ENCODE measurements around the gene ADAMTS3. TPM values are rescaled to one million over a fixed set of nuclear protein-coding genes. Genes with fewer than 3 reads are reported as not detected.

ADAMTS3 gene
- total and polyA plus RNA-seq, 2 donors (not counting 1 experiment from before 2014, with no cell fraction given): not detected

- Mint-ChIP-seq H3K9me3 (ENCODE audit: insufficient read depth) (peaks cover 8% of the 10 kb centered on the region), H3K4me3 (no peak overlapping the region), H3K27me3 (no peaks in the 10 kb centered on the region), H3K27ac (no peak overlapping the region), H3K4me1 (no peaks in the 10 kb centered on the region)
- Histone ChIP-seq H3K9me3 (ENCODE audit: control extremely low read depth in 1 of 3, control insufficient read depth in 2 of 3, insufficient read depth in 1 of 3, low read length in 2 of 3) (peaks cover 0 to 2% (median 1%) of the 10 kb centered on the region in 3 donors), H4K20me1 (ENCODE audit: control insufficient read depth, insufficient read depth, low read length, poor library complexity, severe bottlenecking) (no peaks in the 10 kb centered on the region), H3K27ac (ENCODE audit: low read length in 2 of 2) (no peak overlapping the region), H3K4me1 (ENCODE audit: control insufficient read depth in 2 of 2, insufficient read depth in 2 of 2, low read length in 2 of 2) (no peaks in the 10 kb centered on the region), H3K4me2 (replicated peaks; ENCODE audit: low read depth, low read length, poor library complexity, severe bottlenecking) (no peak overlapping the region), H3K36me3 (replicated peaks in 1 of 2; ENCODE audit: control extremely low read depth in 1 of 2, control insufficient read depth in 1 of 2, extremely low read depth in 1 of 2, insufficient read depth in 2 of 2, low read length in 1 of 2) (no peaks in the 10 kb centered on the region), H3K79me2 (ENCODE audit: control insufficient read depth, insufficient read depth, low read length) (no peaks in the 10 kb centered on the region), H3K4me3 (ENCODE audit: control extremely low read depth in 1 of 5, extremely low read depth in 1 of 5, insufficient read depth in 1 of 5, low read depth in 2 of 5, low read length in 4 of 5) (no peak overlapping the region), H2AFZ (ENCODE audit: insufficient read depth, low read depth, low read length, poor library complexity, severe bottlenecking) (no peak overlapping the region), H3K27me3 (replicated peaks in 1 of 4; ENCODE audit: control extremely low read depth in 1 of 4, control insufficient read depth in 3 of 4, insufficient read depth in 4 of 4, low read length in 3 of 4) (no peaks in the 10 kb centered on the region), H3K9ac (ENCODE audit: low read length) (no peak overlapping the region)
- ChIA-PET POLR2A (no interaction called here), CTCF (no interaction called here)
- no peak for TF ChIP-seq CTCF (IDR thresholded peaks at IDR 0.05)
- ATAC-seq (ENCODE audit: low read depth) (no peak), DNase-seq (no peak)
- intact Hi-C loops (cut with micrococcal nuclease): no loop called here
- 100% methylated on average over 1 of the region's 1 CpG for WGBS (ENCODE audit: insufficient coverage)
Observed at GRCh38 chr4:72275381-72275780, 293.6 kb downstream of the ADAMTS3 start.

GRCh38 chr4:72274251-72274650, 294.8 kb downstream of the ADAMTS3 start:
- Histone ChIP-seq H3K4me2 (replicated peaks; ENCODE audit: low read depth, low read length, poor library complexity, severe bottlenecking) (no peak overlapping the region), H3K9ac (ENCODE audit: low read length) (no peak overlapping the region), H3K27ac (ENCODE audit: low read length in 2 of 2) (no peak overlapping the region), H3K27me3 (replicated peaks in 1 of 4; ENCODE audit: control extremely low read depth in 1 of 4, control insufficient read depth in 3 of 4, insufficient read depth in 4 of 4, low read length in 3 of 4) (no peaks in the 10 kb centered on the region), H2AFZ (ENCODE audit: insufficient read depth, low read depth, low read length, poor library complexity, severe bottlenecking) (no peak overlapping the region), H3K36me3 (replicated peaks in 1 of 2; ENCODE audit: control extremely low read depth in 1 of 2, control insufficient read depth in 1 of 2, extremely low read depth in 1 of 2, insufficient read depth in 2 of 2, low read length in 1 of 2) (no peaks in the 10 kb centered on the region), H4K20me1 (ENCODE audit: control insufficient read depth, insufficient read depth, low read length, poor library complexity, severe bottlenecking) (no peaks in the 10 kb centered on the region), H3K4me1 (ENCODE audit: control insufficient read depth in 2 of 2, insufficient read depth in 2 of 2, low read length in 2 of 2) (no peaks in the 10 kb centered on the region), H3K79me2 (ENCODE audit: control insufficient read depth, insufficient read depth, low read length) (no peaks in the 10 kb centered on the region), H3K9me3 (ENCODE audit: control extremely low read depth in 1 of 3, control insufficient read depth in 2 of 3, insufficient read depth in 1 of 3, low read length in 2 of 3) (peaks cover 0 to 2% (median 1%) of the 10 kb centered on the region in 3 donors), H3K4me3 (ENCODE audit: control extremely low read depth in 1 of 5, extremely low read depth in 1 of 5, insufficient read depth in 1 of 5, low read depth in 2 of 5, low read length in 4 of 5) (no peak overlapping the region)
- H3K4me1 Mint-ChIP-seq: no peaks in the 10 kb centered on the region
- H3K4me3 Mint-ChIP-seq: no peak overlapping the region
- ATAC-seq (ENCODE audit: low read depth) (no peak), DNase-seq (no peak)
- WGBS (ENCODE audit: insufficient coverage): no CpG with 5 or more reads among the region's 3 CpGs
- no peak overlapping the region for H3K27ac Mint-ChIP-seq
- no peaks in the 10 kb centered on the region for H3K27me3 Mint-ChIP-seq
- peaks cover 8% of the 10 kb centered on the region for H3K9me3 Mint-ChIP-seq (ENCODE audit: insufficient read depth)
- no peak for TF ChIP-seq EZH2 (IDR thresholded peaks at IDR 0.05; ENCODE audit: borderline replicate concordance, insufficient read depth, low read depth, low read length, poor library complexity, severe bottlenecking)
- ChIA-PET POLR2A (no interaction called here), CTCF (no interaction called here)
- intact Hi-C loops (cut with micrococcal nuclease): no loop called here
